Activated CD8-positive, alpha-beta memory T cell treated with anti-CD3 and anti-CD28 coated beads, Interleukin-2, amount 50 U/mL, for 24 hours (primary cell): ENCODE data around the gene JUND.

Source experiments
- DNase-seq: peaks from one replicate; pipeline ENCODE4 v3.0.0-alpha.2; 2020; ENCODE audit errors: extremely low read depth

JUND gene

DNA sequence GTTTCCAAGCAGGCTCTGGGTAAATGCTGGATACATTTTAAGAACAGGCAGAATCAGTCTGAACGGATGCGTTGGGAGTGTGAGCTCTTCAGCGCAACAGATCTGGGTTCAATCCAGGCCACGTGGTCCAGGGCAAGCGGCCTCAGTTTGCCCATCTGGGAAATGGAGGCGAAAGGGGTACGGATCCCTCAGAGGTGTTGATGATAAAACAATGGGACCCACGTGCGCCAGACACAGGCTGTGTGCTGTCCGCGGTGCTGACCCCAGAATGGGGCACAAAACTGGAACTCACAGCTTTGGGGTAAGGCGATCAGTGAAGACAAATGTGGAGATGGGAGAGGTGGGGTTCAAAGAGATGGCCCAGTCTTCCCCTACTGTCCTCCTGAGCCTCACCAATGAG is 42.1 kb downstream of the JUND start:
- no peak for DNase-seq

DNA sequence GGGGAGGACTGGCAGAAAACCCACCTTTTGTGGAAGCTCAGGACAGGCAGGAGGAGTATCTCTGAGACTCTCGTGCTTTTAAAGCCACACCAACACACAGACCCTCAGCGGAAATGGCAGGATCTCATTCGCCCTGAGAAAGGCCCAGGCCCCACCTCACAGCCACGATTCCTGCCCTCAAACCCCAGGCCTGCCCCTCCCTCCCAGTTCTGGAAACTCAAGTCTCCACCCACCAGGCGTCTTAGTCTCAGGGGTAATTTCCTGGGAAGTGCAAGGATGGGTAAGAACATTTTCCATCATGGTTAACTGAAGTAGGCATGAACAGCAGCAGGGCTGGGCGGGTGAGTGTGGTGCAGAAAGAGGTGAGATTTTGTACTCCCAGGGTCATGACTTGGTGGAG is 47.2 kb downstream of the JUND start:
- no peak for DNase-seq

DNA sequence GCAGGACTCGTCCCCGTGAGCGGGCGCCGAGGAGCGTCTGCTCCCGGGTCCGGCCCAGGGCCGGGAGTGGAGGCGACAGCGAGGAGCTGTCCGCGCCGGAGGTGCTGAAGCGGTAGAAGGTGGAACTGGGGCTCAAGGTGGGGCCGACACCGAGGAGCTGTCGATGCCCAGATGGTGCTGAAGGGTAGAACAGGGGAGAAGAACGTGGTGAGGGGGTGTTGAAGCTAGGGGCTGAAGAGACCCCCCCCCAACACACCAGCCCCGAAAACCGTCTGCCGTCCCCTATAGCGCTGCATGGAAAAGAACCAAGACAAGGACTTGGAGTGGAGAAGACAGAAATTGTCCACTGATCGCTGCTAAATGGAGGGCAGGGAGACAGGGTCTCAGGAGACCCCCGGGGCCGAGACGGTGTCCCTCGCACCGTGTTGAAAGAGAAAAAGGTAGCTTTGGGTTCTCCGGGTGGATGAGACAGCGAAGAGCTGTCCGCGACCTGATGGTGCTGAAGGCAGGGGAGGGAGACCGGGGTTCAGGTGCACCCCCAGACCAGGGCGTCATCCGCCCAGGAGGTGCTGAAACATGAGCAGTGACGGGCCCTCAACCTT is 48.1 kb downstream of the JUND start:
- no peak for DNase-seq

DNA sequence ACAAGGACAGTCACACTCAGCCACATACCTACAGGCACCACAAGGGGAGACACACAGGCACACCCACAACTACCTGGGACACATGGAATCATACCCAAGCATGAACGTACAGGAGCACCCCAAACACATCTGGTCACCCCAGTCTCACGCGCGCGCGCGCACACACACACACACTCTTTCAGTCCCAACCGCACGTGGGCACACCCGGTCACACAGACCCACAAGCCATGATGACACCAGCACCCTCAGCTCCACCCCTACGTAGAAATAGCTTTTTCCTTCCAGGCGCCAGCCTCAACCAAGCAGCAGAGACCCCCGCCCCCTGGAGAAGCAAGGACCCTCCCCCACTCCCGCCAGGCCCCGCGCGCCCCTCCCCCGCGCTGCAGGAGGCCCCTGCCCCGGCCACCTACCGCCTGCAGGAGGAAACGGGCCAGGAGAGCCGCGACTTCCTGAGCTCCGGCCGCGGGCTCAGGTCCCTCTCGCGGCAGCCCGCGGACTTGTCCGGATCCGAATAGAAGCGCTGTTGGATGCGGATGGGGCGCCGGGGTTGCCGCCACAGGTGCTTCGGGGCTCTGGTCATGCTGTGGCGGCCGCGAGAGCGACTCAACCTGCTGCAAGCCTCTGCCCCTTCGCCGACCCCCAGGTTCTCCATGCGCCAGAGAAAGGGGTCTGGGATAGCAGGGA is 48.7 kb downstream of the JUND start:
- no peak for DNase-seq

DNA sequence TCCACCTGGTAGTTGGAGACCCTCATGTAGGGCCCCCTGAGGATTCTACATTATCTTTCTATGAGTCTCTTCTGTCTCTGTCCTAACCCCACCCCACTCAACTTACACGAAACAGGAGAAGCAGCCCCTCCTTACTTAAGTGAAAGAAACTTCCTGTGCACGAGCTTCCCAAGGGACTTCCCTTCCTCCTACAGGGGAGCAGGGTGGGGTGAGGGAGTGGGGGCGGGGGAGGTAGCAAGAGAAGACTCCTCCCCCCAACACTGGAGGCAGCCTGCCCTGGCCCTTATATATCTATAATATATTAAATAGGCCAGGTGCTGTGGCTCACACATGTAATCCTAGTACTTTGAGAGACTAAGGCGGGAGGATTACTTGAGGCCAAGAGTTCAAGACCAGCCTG is 49.6 kb downstream of the JUND start:
- DNase-seq, result no peak

DNA sequence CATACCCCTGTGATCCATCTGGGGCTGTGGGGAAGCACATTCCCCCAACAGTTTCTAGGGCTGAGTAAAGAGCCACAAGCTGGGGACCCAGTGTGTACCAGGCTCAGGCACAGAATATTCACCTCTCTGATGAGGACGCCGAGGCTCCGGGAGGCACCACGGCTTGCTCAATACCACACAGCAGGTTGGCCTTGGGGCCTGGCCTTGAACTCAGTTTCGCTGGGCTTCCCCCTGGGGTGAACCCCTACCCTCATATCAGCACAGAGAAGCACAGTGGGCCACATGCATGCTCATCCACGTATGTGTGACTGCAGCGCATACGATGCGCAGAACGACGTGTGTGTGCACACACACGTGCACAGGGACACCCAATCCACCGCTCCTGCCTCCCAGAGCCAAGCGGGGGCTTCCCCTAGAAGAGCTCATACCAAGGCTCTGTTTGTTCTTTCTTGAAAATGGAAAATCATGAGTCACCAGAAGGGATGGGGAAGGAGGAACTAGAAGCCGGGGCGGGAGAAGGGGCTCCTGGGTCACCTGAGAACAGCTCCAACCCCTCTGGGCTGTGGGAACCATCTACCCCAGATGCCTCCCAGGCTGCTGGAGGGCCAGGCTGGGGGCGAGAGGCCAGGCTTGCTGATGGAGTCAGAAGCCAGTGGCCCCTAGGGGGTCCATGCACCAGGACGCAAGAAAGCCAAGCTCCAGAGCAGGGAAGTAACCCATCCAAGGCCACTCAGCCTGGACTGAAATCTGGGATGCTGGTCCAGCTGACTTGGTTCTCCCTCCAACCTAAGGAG is 50.3 kb downstream of the JUND start:
- DNase-seq, result no peak

DNA sequence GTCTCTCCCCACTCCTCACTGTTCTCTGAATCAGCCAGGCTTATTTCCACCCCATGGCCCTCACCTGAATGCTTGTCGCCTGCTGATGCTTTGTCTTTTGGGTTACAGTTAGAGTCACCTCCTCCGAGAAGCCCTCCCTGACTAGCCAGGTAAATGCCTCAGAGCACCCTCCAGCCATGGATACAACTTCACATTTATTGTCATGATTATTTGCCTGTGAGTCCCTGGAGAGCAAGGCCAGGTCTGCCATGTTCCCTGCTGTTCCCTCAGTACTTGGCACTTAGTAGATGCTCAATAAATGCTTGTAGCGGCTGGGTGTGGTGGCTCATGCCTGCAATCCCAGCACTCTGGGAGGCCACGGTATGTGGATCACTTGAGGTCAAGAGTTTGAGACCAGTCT is 51.5 kb downstream of the JUND start:
- no peak for DNase-seq
